Vagina (tissue), 2 donors: ENCODE measurements around the gene RPS6KC1.

Source experiments
- CTCF ChIP-seq, 3 experiments: fragments of 450-650 bp in 2 of 3; fragments of 200-600 bp in 1 of 3; sonication (generic) in 1 of 3; IDR thresholded peaks; one replicate each; pipeline ENCODE4 v1.5.1; 2017 to 2019; ENCODE audit warnings: antibody characterized with exemption in 3 of 3, mild to moderate bottlenecking in 2 of 3, moderate library complexity in 2 of 3
- POLR2AphosphoS5 ChIP-seq, 2 donors: sonication (generic); formaldehyde crosslinking; IDR thresholded peaks; one replicate each; pipeline ENCODE4 v1.9.0; 2017; ENCODE audit warnings: antibody characterized with exemption in 2 of 2, mild to moderate bottlenecking in 2 of 2, low read depth in 1 of 2; ENCODE audit not compliant: insufficient read depth in 1 of 2

DNA sequence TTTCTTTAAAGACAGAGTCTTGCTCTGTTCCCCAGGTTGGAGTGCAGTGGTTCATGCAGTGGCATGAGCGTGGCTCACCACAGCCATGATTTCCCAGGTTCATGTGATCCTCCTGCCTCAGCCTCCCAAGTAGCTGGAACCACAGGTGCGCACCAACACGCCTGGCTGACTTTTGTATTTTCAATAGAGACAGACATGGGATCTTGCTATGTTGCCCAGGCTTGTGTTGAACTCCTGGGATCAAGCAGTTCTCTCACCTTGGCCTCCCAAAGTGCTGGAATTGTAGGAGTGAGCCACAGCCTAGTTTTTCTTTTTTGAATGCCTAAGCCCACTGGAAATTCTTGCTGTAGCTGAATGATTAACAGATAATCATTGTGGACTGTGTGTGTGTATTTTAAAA lies 113.5 kb downstream of the RPS6KC1 start:
- TF ChIP-seq POLR2AphosphoS5 (IDR thresholded peaks at IDR 0.05; ENCODE audit: insufficient read depth in 1 of 2, low read depth in 1 of 2) (no peak), CTCF (IDR thresholded peaks at IDR 0.05) (no peak)
